Esophagus muscularis mucosa (tissue), 4 donors: Measurements from ENCODE around the gene WDR82.

Experiments used
- CTCF ChIP-seq, 3 experiments: fragments of 200-600 bp in 2 of 3; fragments of 450-650 bp in 1 of 3; sonication (generic) in 2 of 3; IDR thresholded peaks; one replicate each; pipeline ENCODE4 v1.5.1; 2017 to 2019; ENCODE audit warnings: antibody characterized with exemption in 3 of 3, mild to moderate bottlenecking in 2 of 3, moderate library complexity in 1 of 3
- EP300 ChIP-seq: sonication (generic); formaldehyde crosslinking; IDR thresholded peaks from one replicate; pipeline ENCODE4 v1.6.1; 2017; ENCODE audit warnings: antibody characterized with exemption
- POLR2A ChIP-seq: fragments of 450-650 bp; IDR thresholded peaks from one replicate; pipeline ENCODE4 v1.6.1; 2017; ENCODE audit warnings: antibody characterized with exemption, moderate library complexity, mild to moderate bottlenecking, low read depth
- POLR2AphosphoS5 ChIP-seq, 2 donors: sonication (generic); formaldehyde crosslinking; IDR thresholded peaks; one replicate each; pipeline ENCODE4 v1.6.1; 2017; ENCODE audit warnings: antibody characterized with exemption in 2 of 2

DNA sequence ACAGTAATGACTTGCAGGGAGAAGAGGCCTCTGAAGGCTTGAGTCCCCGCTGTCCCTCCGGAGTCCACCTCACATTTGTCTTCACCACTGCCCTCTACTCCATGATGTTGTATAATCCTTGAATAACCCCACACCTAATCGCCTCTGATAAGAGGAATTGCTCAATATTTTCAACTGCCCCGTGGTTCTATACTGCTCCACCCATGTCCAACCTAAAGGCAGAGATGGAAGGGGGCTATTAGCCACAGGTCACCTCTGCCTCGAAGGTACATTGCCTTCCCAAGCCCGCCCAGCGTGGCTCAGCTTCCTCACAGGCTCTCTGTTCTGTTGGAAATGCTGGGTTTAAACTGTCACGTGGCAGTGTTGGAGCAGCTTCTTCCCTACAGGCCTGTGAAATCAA is 65.4 kb downstream of the WDR82 start:
- no peak for TF ChIP-seq CTCF (IDR thresholded peaks at IDR 0.05)
- TF ChIP-seq EP300, result no peak
- TF ChIP-seq POLR2A, result no peak
- TF ChIP-seq POLR2AphosphoS5 (IDR thresholded peaks at IDR 0.05), result no peak
